ENCODE measurements around the gene RALGAPA1. TPM values are rescaled to one million over a fixed set of nuclear protein-coding genes. Genes with fewer than 3 reads are reported as not detected.
"Not testable (repeated sequence)": the region's sequence is repeated elsewhere in the genome, so short reads cannot be mapped to it uniquely, and the experiment has no call there.

RALGAPA1 gene
- total RNA-seq, 2 donors from 2014 or later, result 38.9 to 60.2 TPM

DNA sequence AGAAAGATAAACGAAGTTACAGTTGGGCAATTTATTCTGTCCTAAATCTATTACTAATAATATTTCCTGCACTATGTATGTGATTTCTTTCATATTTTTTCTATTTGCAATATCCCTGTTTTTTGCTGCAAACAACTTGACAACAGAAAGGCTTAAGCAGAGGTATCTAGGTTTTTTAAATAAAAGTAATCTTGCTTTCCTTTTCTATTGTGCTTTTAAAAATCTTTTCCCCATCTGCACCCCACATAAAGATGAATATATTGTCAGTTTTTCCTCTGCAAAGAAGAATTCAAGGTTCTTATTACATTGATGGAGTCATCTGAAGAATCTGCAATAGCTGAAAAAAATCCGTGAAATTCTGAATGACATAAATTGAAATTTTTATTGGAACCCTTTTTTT, 502 bp upstream of the RALGAPA1 start:
- Mint-ChIP-seq H3K27ac (peak overlapping the region; percentile 75 to 92), H3K9me3 (no peaks in the 10 kb centered on the region), H3K27me3 (no peaks in the 10 kb centered on the region), H3K4me1 (ENCODE audit: low read depth in 2 of 2) (peaks cover 18 to 26% of the 10 kb centered on the region in 2 donors), H3K4me3 (peak overlapping the region; percentile 100), H3K36me3 (no peaks in the 10 kb centered on the region)
- ATAC-seq, result no peak
- no peak for DNase-seq (ENCODE audit: low spot score)

DNA sequence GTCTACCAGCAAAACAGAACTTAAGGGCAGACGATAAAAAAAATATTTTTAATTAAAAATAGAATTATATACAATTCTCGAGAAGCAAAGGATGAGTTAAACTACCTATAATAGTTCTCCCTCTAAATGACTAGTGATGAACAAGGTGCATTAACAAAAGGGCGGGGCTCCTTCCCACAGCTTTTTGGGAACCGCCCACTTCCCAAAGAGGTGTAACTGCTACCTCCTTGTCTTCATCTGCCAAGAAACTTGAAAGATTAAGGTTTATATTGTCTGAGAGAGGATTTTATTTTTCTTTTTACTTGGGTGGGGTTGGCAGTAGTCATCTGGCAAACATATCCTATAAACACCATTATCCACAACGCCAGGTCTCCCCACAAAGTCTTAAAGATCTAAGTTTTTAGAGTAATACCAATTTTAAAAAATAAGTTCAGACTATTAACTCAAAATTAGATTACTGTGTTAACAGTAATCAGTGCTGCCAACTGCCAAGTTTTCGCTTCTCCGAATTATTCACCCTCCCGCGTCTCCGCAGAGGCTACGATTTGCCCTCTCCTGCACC, 938 bp downstream of the RALGAPA1 start:
- Mint-ChIP-seq H3K27ac (peak overlapping the region; percentile 92), H3K27me3 (no peaks in the 10 kb centered on the region), H3K9me3 (no peaks in the 10 kb centered on the region), H3K4me1 (ENCODE audit: low read depth in 2 of 2) (peaks cover 18 to 26% of the 10 kb centered on the region in 2 donors), H3K4me3 (peak overlapping the region; percentile 100), H3K36me3 (no peaks in the 10 kb centered on the region)
- no peak for ATAC-seq
- no peak for DNase-seq (ENCODE audit: low spot score)

DNA sequence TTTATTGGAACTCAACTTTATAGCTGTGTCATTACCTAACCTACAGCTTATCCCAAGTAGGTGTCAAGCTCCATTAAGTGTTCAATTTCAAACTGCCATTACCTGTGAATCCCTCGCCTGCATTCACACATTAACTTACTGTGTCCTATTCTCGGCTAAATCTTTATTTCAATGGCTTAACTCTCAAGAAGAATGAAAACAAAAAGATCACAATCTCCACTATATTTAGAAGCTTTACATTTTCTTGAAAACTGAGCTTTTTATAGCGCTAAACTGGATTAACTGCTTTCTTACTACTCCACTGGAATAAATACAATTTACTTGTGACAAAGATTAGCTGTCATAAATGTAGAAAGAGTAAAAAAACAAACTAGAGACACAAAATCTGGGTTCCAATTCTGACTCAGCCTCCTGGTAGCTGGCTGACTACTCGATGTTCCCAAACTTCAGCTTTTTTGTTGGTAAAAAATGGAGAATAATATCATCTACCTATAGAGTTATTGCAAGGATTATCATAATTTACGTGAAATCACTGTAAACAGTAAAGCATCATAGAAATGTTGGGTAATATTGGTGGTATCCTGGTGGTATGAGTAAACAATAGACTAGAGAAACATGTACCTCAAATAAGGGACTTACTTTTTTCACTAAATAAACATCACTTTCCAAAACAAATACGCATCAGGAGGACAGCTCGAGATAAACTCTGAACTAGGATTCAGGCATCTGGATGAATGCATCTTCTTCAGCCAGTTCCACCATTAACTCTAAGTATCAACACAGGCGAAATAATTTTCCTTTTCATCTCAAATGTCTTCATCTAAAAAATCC, 1.7 kb downstream of the RALGAPA1 start:
- Mint-ChIP-seq H3K9me3 (no peaks in the 10 kb centered on the region), H3K27ac (peak overlapping the region; percentile 92), H3K36me3 (no peaks in the 10 kb centered on the region), H3K27me3 (no peaks in the 10 kb centered on the region), H3K4me3 (peak overlapping the region; percentile 100), H3K4me1 (ENCODE audit: low read depth in 2 of 2) (peaks cover 18 to 26% of the 10 kb centered on the region in 2 donors)
- DNase-seq (ENCODE audit: low spot score), result no peak
- ATAC-seq, result no peak

DNA sequence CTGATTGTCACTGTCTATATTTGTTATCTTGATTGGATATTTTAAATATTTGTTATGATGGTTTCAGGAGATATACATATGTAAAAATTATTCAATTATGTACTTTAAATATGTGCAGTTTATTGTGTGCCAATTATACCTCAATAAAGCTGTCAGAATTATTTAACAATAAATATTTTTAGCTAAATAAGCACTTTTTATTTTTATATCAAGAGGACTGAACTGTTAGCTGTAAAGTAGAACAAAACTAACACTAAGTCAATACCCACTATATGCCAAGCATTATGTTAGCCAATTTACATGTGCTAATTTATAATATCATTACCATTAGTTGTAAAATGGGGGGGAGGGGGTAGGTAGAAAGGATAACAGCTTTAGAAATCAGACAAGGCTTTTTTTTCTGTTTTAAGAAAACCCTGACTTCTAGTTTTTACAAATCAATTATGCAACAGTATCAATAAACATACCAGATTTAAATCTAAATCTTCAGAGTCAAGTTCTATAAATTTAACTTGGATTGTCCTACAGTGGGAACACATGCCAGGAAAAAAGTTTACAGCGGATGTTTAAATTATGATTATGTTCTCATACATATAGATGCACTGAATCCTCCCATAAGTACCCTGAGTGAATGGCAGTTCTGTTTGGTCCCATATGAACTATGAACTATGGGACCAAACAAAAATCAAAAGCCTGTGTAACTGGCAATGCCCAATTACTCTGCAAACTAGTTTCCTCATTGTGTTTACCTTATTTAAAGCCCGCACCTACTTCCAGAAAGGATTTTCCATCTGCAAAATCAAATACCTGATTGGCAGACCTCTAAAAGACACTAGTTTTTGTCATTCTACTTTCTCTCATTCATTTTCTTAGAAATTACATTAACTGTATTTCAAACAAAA, 2.8 kb downstream of the RALGAPA1 start:
- DNase-seq (ENCODE audit: low spot score) (no peak), ATAC-seq (no peak)
- Mint-ChIP-seq H3K4me1 (ENCODE audit: low read depth in 2 of 2) (peaks cover 21 to 26% of the 10 kb centered on the region in 2 donors), H3K4me3 (no peak overlapping the region), H3K27me3 (no peaks in the 10 kb centered on the region), H3K27ac (no peak overlapping the region), H3K9me3 (no peaks in the 10 kb centered on the region), H3K36me3 (no peaks in the 10 kb centered on the region)

DNA sequence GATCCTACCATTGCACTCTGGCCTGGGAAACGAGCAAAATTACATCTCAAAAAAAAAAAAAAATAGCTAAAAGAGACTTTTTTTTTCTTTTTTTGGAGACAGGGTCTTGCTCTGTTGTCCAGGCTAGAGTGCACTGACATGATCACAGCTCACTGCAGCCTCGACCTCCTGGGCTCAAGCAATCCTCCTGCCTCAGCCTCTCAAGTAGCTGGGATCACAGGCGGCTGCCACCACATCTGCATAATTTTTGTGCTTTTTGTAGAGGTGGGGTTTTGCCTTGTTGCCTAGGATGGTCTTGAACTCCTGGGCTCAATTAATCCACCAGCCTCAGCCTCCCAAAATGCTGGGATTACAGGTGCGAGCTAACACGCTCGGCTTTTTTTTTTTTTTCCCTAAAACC, 11.3 kb downstream of the RALGAPA1 start:
- H3K27me3 Mint-ChIP-seq, result no peaks in the 10 kb centered on the region
- ATAC-seq, result no peak
- H3K4me3 Mint-ChIP-seq, result no peak overlapping the region

DNA sequence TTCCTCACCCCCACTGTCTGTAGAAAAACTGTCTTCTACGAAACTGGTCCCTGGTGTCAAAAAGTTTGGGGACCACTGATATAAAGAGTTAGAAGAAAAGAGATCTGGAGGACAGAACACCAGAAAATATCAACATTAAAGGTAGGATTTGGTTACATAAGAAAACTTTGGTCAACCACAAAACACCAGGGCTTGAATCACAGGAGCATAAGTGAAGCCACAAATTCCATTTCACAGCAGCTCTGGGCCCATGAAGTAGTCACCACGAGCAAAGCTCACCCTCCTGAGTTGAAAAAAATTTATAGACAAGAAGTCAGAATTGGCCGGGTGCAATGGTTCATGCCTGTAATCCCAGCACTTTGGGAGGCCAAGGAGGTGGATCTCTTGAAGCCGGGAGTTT, 19.4 kb downstream of the RALGAPA1 start:
- Mint-ChIP-seq H3K4me3 (no peak overlapping the region), H3K36me3 (no peaks in the 10 kb centered on the region), H3K4me1 (ENCODE audit: low read depth in 2 of 2) (peaks cover 23% of the 10 kb centered on the region in 2 donors), H3K9me3 (no peaks in the 10 kb centered on the region), H3K27me3 (no peaks in the 10 kb centered on the region), H3K27ac (no peak overlapping the region)
- DNase-seq (ENCODE audit: low spot score), result no peak
- ATAC-seq, result peak in 1 of 2 donors; percentile 43

More for the DNA sequence above, 11.3 kb downstream of the RALGAPA1 start:
- no peak for DNase-seq (ENCODE audit: low spot score)
- Mint-ChIP-seq H3K36me3 (no peaks in the 10 kb centered on the region), H3K4me1 (ENCODE audit: low read depth in 2 of 2) (peaks cover 5 to 11% of the 10 kb centered on the region in 2 donors), H3K9me3 (no peaks in the 10 kb centered on the region), H3K27ac (no peak overlapping the region)

DNA sequence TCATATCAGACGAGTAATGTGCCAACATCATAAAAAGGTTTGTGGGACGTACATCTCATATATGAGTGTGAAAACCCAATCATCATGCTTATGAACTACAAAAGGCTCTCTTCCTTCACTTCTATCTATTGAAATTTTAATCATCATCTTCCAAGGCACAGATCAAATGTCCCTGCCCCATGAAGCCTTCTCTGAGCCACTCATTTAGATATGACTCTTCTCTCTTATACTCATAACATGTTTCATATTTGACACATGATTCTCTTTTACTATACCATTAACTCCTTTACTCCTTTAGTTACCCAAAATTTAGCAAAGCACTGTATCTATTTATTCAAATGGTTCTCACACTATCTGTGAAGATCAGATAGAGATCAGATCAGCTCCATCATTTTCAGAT, 22.2 kb downstream of the RALGAPA1 start:
- DNase-seq (ENCODE audit: low spot score) (no peak), ATAC-seq (peak in 1 of 2 donors; percentile 60)
- H3K4me1 Mint-ChIP-seq (ENCODE audit: low read depth in 2 of 2), result peaks cover 30 to 33% of the 10 kb centered on the region in 2 donors
- no peak overlapping the region for H3K27ac Mint-ChIP-seq
- no peaks in the 10 kb centered on the region for H3K36me3 Mint-ChIP-seq
- H3K9me3 Mint-ChIP-seq, result no peaks in the 10 kb centered on the region
- no peaks in the 10 kb centered on the region for H3K27me3 Mint-ChIP-seq
- no peak overlapping the region for H3K4me3 Mint-ChIP-seq

DNA sequence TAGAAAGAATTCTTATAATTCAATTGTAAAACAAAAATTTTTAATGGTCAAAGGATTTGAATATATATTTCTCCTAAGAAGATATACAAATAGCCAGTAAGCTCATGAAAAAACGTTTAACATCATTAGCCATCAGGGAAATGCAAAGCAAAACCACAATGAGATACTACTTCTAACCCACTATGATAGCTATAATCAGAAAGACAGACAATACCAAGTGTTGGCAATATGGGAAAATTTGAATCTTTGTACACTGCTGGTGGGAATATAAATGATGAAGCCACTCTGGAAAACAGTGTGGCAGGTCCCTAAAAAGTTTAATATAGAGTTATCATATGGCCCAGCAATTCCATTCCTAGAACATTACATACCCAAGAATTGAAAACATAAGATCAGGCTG, 25.4 kb downstream of the RALGAPA1 start:
- peaks cover 20% of the 10 kb centered on the region for H3K36me3 Mint-ChIP-seq
- no peak for DNase-seq (ENCODE audit: low spot score)
- H3K4me1 Mint-ChIP-seq (ENCODE audit: low read depth in 2 of 2), result peaks cover 12 to 23% of the 10 kb centered on the region in 2 donors
- no peaks in the 10 kb centered on the region for H3K27me3 Mint-ChIP-seq
- no peak for ATAC-seq
- H3K4me3 Mint-ChIP-seq, result no peak overlapping the region
- H3K27ac Mint-ChIP-seq, result no peak overlapping the region
- H3K9me3 Mint-ChIP-seq, result peaks cover 8% of the 10 kb centered on the region

DNA sequence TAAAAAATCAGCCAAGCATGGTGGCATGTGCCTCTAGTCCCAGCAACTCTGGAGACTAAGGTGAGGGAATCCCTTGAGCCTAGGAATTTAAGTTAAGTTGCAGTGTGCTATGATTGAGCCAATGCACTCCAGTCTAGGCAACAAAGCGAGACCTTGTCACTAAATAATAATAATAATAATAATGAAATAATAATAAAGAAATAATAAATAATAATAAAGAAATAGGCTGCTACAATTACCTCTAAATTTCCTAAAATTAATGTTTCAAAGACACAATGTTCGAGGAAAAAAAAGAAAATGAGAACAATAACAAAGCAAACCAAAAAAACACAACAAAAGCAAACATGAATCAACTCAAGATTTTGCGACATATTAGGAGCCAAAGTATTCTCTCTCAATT, 29.7 kb downstream of the RALGAPA1 start:
- Mint-ChIP-seq H3K4me3 (no peak overlapping the region), H3K9me3 (peaks cover 8% of the 10 kb centered on the region), H3K36me3 (peaks cover 20% of the 10 kb centered on the region), H3K27me3 (no peaks in the 10 kb centered on the region), H3K27ac (no peak overlapping the region), H3K4me1 (ENCODE audit: low read depth in 2 of 2) (peaks cover 6 to 13% of the 10 kb centered on the region in 2 donors)
- ATAC-seq, result no peak
- no peak for DNase-seq (ENCODE audit: low spot score)

DNA sequence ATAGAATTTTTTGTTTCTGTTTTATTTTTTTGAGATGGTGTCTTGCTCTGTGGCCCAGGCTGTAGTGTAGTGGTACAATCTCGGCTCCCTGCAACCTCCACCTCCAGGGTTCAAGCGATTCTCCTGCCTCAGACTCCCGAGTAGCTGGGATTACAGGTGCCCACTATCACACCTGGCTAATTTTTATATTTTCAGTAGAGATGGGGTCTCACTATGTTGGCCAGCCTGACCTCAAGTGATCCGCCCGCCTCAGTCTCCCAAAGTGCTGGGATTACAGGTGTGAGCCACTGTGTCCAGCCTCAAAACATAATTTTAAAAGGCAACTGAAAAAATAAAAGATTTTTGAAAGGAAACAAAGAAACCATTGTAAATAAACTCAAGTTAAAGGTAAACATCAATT, 31.5 kb downstream of the RALGAPA1 start:
- H3K4me3 Mint-ChIP-seq, ATAC-seq: not testable (repeated sequence)
- peaks cover 20% of the 10 kb centered on the region for H3K36me3 Mint-ChIP-seq

DNA sequence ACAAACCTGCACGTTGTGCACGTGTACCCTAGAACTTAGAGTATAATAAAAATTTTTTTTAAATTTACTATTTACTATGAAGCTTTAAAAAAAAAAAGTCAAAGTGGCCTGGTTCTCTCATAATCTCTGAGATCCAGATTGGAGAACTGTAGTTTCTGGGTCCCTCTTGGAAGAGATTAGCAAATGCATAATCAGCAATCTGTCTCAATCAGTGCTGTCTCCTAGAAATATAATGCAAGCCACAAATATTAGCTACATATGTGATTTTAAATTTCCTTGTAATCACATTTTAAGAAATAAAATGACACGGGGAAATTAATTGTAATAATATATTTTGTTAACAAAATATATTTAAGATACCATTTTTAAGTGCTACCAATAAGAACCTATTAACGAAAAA, 32.3 kb downstream of the RALGAPA1 start:
- H3K9me3 Mint-ChIP-seq, result peaks cover 8% of the 10 kb centered on the region
- H3K36me3 Mint-ChIP-seq, result peaks cover 20% of the 10 kb centered on the region
- H3K4me1 Mint-ChIP-seq (ENCODE audit: low read depth in 2 of 2), result peaks cover 0 to 6% of the 10 kb centered on the region in 2 donors
- H3K27me3 Mint-ChIP-seq, result no peaks in the 10 kb centered on the region
- ATAC-seq (no peak), DNase-seq (ENCODE audit: low spot score) (no peak)
- H3K27ac Mint-ChIP-seq, result no peak overlapping the region
- H3K4me3 Mint-ChIP-seq, result no peak overlapping the region

More for the DNA sequence above, 31.5 kb downstream of the RALGAPA1 start:
- H3K9me3 Mint-ChIP-seq; H3K27ac Mint-ChIP-seq; H3K4me1 Mint-ChIP-seq (ENCODE audit: low read depth in 2 of 2); DNase-seq (ENCODE audit: low spot score); H3K27me3 Mint-ChIP-seq: not testable (repeated sequence)

DNA sequence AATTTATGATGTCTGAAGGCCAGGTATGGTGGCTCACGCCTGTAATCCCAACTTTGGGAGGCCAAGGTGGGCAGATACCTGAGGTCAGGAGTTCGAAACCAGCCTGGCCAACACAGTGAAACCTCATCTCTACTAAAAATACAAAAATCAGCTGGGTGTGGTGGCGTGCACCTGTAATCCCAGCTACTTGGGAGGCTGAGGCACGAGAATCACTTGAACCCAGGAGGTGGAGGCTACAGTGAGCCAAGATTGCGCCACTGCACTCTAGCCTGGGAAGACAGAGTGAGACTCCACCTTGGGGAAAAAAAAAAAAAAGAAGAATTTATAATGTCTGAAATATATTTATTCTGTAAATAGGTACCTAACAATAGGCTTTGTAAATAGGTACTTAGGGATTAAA, 33.0 kb downstream of the RALGAPA1 start:
- H3K27ac Mint-ChIP-seq; H3K27me3 Mint-ChIP-seq; H3K9me3 Mint-ChIP-seq; DNase-seq (ENCODE audit: low spot score); ATAC-seq; H3K4me3 Mint-ChIP-seq; H3K4me1 Mint-ChIP-seq (ENCODE audit: low read depth in 2 of 2): not testable (repeated sequence)
- H3K36me3 Mint-ChIP-seq, result peaks cover 13% of the 10 kb centered on the region

DNA sequence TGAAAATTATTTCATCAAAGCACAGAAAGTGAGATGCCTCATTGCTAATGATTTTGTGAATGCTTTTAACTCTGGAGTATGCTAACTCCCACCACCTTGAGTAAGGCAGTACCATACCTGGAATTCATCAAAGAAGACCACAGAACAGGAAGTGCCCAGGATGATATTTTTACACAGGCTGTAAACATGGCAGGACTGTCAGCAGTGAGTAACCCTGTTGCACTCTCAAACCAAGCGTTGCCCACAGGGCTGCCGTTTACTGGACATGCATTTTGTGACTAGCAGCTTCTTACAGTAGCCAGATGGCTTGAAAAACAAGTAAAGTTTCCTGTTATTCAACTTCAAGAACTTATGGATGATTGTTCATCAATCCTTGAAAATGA, 42.4 kb downstream of the RALGAPA1 start:
- no peaks in the 10 kb centered on the region for H3K9me3 Mint-ChIP-seq
- DNase-seq (ENCODE audit: low spot score), result no peak
- no peak overlapping the region for H3K4me3 Mint-ChIP-seq
- peaks cover 0 to 5% of the 10 kb centered on the region in 2 donors for H3K4me1 Mint-ChIP-seq (ENCODE audit: low read depth in 2 of 2)
- H3K27ac Mint-ChIP-seq, result no peak overlapping the region
- no peaks in the 10 kb centered on the region for H3K27me3 Mint-ChIP-seq
- no peak for ATAC-seq
- H3K36me3 Mint-ChIP-seq, result no peaks in the 10 kb centered on the region
